ENCODE results near the gene LRRC63.

LRRC63 gene

GRCh38 chr13:46320821-46321220 is 109.1 kb downstream of the LRRC63 start (continued):
- TF ChIP-seq ZNF658 (tag by site-specific recombination; IDR thresholded peaks at IDR 0.05) (no peak), YY2 (tag by site-specific recombination; IDR thresholded peaks at IDR 0.05) (no peak), ZNF610 (tag by site-specific recombination; IDR thresholded peaks at IDR 0.05; ENCODE audit: borderline replicate concordance) (no peak), MEIS1 (CRISPR knock-in tag; IDR thresholded peaks at IDR 0.05; ENCODE audit: borderline replicate concordance) (no peak)

- CTCF ChIA-PET = interaction anchor here (0.5 to 1.4 kb wide), 10 partner anchors 12 to 196 kb away, joined by 3 to 5 read pairs (median 4); partner anchors contain the start of gene LCP1
- Histone ChIP-seq H3K4me1 (ENCODE audit: control insufficient read depth, insufficient read depth, low read length) (no peaks in the 10 kb centered on the region), H3K36me3 (ENCODE audit: control insufficient read depth in 2 of 2, insufficient read depth in 1 of 2, low read length in 2 of 2) (no peaks in the 10 kb centered on the region), H3K4me3 (ENCODE audit: low read depth, low read length) (no peak overlapping the region), H3K27ac (ENCODE audit: extremely low read depth, low read depth, low read length) (no peak overlapping the region), H3K9me3 (ENCODE audit: control insufficient read depth, insufficient read depth, low read depth, low read length) (no peaks in the 10 kb centered on the region)
- POLR2A ChIA-PET = no interaction called here
- TF ChIP-seq ZNF549 (tag by site-specific recombination; IDR thresholded peaks at IDR 0.05) (no peak), ZNF391 (tag by site-specific recombination; IDR thresholded peaks at IDR 0.05; ENCODE audit: borderline replicate concordance, low read depth) (no peak), HOXC10 (CRISPR knock-in tag; IDR thresholded peaks at IDR 0.05) (no peak), ZNF341 (tag by site-specific recombination; IDR thresholded peaks at IDR 0.05; ENCODE audit: low read depth) (no peak), ZNF560 (tag by site-specific recombination; IDR thresholded peaks at IDR 0.05; ENCODE audit: borderline replicate concordance) (no peak), ZNF324 (tag by site-specific recombination; IDR thresholded peaks at IDR 0.05) (no peak), ZNF518A (tag by site-specific recombination; conservative IDR thresholded peaks at IDR 0.05; ENCODE audit: low read depth) (no peak), ZNF660 (tag by site-specific recombination; IDR thresholded peaks at IDR 0.05) (peak; percentile 25; the same call in 1 of the 2 replicates), ZNF768 (tag by site-specific recombination; IDR thresholded peaks at IDR 0.05) (no peak), ZNF654 (tag by site-specific recombination; IDR thresholded peaks at IDR 0.05; ENCODE audit: low read depth) (peak; percentile 84), ZNF777 (tag by site-specific recombination; IDR thresholded peaks at IDR 0.05; ENCODE audit: borderline replicate concordance) (no peak), ZNF658 (tag by site-specific recombination; IDR thresholded peaks at IDR 0.05) (no peak), ZNF174 (tag by site-specific recombination; IDR thresholded peaks at IDR 0.05) (no peak), ZNF623 (tag by site-specific recombination; IDR thresholded peaks at IDR 0.05) (no peak), ZNF354C (tag by site-specific recombination; IDR thresholded peaks at IDR 0.05; ENCODE audit: borderline replicate concordance, low read depth) (no peak), ZNF664 (tag by site-specific recombination; IDR thresholded peaks at IDR 0.05) (peak; percentile 17; the same call in 1 of the 2 replicates)
- TF ChIP-seq, protein P1, sequence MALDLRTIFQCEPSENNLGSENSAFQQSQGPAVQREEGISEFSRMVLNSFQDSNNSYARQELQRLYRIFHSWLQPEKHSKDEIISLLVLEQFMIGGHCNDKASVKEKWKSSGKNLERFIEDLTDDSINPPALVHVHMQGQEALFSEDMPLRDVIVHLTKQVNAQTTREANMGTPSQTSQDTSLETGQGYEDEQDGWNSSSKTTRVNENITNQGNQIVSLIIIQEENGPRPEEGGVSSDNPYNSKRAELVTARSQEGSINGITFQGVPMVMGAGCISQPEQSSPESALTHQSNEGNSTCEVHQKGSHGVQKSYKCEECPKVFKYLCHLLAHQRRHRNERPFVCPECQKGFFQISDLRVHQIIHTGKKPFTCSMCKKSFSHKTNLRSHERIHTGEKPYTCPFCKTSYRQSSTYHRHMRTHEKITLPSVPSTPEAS (tag by site-specific recombination; IDR thresholded peaks at IDR 0.05) = no peak
- TF ChIP-seq, protein P2, sequence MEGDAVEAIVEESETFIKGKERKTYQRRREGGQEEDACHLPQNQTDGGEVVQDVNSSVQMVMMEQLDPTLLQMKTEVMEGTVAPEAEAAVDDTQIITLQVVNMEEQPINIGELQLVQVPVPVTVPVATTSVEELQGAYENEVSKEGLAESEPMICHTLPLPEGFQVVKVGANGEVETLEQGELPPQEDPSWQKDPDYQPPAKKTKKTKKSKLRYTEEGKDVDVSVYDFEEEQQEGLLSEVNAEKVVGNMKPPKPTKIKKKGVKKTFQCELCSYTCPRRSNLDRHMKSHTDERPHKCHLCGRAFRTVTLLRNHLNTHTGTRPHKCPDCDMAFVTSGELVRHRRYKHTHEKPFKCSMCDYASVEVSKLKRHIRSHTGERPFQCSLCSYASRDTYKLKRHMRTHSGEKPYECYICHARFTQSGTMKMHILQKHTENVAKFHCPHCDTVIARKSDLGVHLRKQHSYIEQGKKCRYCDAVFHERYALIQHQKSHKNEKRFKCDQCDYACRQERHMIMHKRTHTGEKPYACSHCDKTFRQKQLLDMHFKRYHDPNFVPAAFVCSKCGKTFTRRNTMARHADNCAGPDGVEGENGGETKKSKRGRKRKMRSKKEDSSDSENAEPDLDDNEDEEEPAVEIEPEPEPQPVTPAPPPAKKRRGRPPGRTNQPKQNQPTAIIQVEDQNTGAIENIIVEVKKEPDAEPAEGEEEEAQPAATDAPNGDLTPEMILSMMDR (tag by site-specific recombination; IDR thresholded peaks at IDR 0.05) = no peak
Observed at GRCh38 chr13:46321494-46322225, 109.9 kb downstream of the LRRC63 start.
